Measurements from ENCODE around the gene EDC4. TPM values are rescaled to one million over a fixed set of nuclear protein-coding genes. Genes with fewer than 3 reads are reported as not detected.

EDC4 gene
- total and polyA plus RNA-seq, 2 of the 8 experiments (the other 6 are each of a cell fraction or from before 2014, with no cell fraction given) = 58.5 to 72.7 TPM

GRCh38 chr16:67914758-67915495, 42.1 kb downstream of the EDC4 start (continued):
- TF ChIP-seq CHD7 (IDR thresholded peaks at IDR 0.05; ENCODE audit: insufficient replicate concordance, low read length) (no peak), SIX5 (IDR thresholded peaks at IDR 0.05; ENCODE audit: low read depth, low read length) (no peak), CBX8 (IDR thresholded peaks at IDR 0.05; ENCODE audit: borderline replicate concordance, low read depth, low read length) (no peak), BCL11A (IDR thresholded peaks at IDR 0.05; ENCODE audit: low read depth in 2 of 2, low read length in 2 of 2) (no peak), CHD2 (IDR thresholded peaks at IDR 0.05; ENCODE audit: low read length) (no peak), CHD1 (IDR thresholded peaks at IDR 0.05; ENCODE audit: low read depth, low read length) (no peak), SP4 (IDR thresholded peaks at IDR 0.05; ENCODE audit: low read length) (no peak), SRF (IDR thresholded peaks at IDR 0.05; ENCODE audit: low read depth, low read length) (no peak), RFX5 (IDR thresholded peaks at IDR 0.05; ENCODE audit: borderline replicate concordance, low read depth, low read length) (no peak), JUND (IDR thresholded peaks at IDR 0.05; ENCODE audit: low read length) (no peak), POLR2A (IDR thresholded peaks at IDR 0.05; ENCODE audit: control extremely low read depth in 1 of 2, low read depth in 2 of 2, low read length in 2 of 2) (no peak), NRF1 (IDR thresholded peaks at IDR 0.05; ENCODE audit: low read depth, low read length) (no peak)

Measured in H1 (cell line).